Common myeloid progenitor, CD34-positive (primary cell): ENCODE data around the gene HIGD1B.
A peak's percentile ranks its signal among the peaks of the same experiment; 100 is the strongest.

Experiments used
- CTCF ChIA-PET: fragments of 350-600 bp; sonication (Branson Sonifier 250); formaldehyde crosslinking; loops from one replicate; lab custom pipeline; 2021; ENCODE audit warnings: antibody characterized with exemption; lab: Charles Lee
- POLR2A ChIA-PET: fragments of 350-600 bp; sonication (Branson Sonifier 250); formaldehyde crosslinking; loops from one replicate; lab custom pipeline; 2021; ENCODE audit warnings: antibody characterized with exemption; lab: Charles Lee
- DNase-seq, 3 donors: peaks; one replicate each; pipeline versions ENCODE4 v3.0.0 to v3.0.0-alpha.2; 2013
- H3K27ac ChIP-seq, 2 experiments: 1 replicate in 1 of 2; 2 replicates in 1 of 2; pipeline ENCODE4 v1.7.0; 2013; ENCODE audit warnings: inconsistent platforms in 2 of 2, low read length in 2 of 2, mild to moderate bottlenecking in 2 of 2, low read depth in 1 of 2, moderate library complexity in 1 of 2; ENCODE audit not compliant: severe bottlenecking in 2 of 2, insufficient read depth in 1 of 2, poor library complexity in 1 of 2
- H3K27me3 ChIP-seq, 5 experiments: replicated peaks in 2 of 5; 1 replicate in 3 of 5; 2 replicates in 2 of 5; pipeline versions ENCODE4 v1.6.1 to v1.7.0; 2013; ENCODE audit warnings: low read length in 4 of 5, mild to moderate bottlenecking in 2 of 5, moderate library complexity in 2 of 5, inconsistent platforms in 1 of 5; ENCODE audit not compliant: insufficient read depth in 5 of 5, control insufficient read depth in 4 of 5
- H3K36me3 ChIP-seq, 4 experiments: 1 replicate in 2 of 4; 2 replicates in 2 of 4; pipeline versions ENCODE4 v1.6.1 to v1.7.0; 2013; ENCODE audit warnings: low read length in 3 of 4, control low read depth in 1 of 4, mild to moderate bottlenecking in 1 of 4; ENCODE audit not compliant: control insufficient read depth in 4 of 4, insufficient read depth in 4 of 4
- H3K4me1 ChIP-seq, 4 experiments: 1 replicate in 3 of 4; 2 replicates in 1 of 4; pipeline versions ENCODE4 v1.6.1 to v1.7.1; 2013; ENCODE audit warnings: low read length in 3 of 4, mild to moderate bottlenecking in 3 of 4, control low read depth in 1 of 4, inconsistent platforms in 1 of 4, moderate library complexity in 1 of 4; ENCODE audit not compliant: control insufficient read depth in 4 of 4, insufficient read depth in 4 of 4; ENCODE audit errors: control extremely low read depth in 1 of 4
- H3K4me3 ChIP-seq, 7 experiments: 1 replicate in 4 of 7; 2 replicates in 3 of 7; pipeline versions ENCODE4 v1.5.1 to v1.7.0; 2013; ENCODE audit warnings: mild to moderate bottlenecking in 7 of 7, low read length in 6 of 7, moderate library complexity in 6 of 7, inconsistent platforms in 2 of 7, low read depth in 2 of 7, control low read depth in 1 of 7; ENCODE audit not compliant: insufficient read depth in 4 of 7, control insufficient read depth in 1 of 7; ENCODE audit errors: extremely low read depth in 1 of 7
- H3K9me3 ChIP-seq, 5 experiments: 1 replicate in 4 of 5; 2 replicates in 1 of 5; pipeline versions ENCODE4 v1.6.1 to v1.7.1; 2013; ENCODE audit warnings: low read length in 4 of 5, mild to moderate bottlenecking in 2 of 5, inconsistent platforms in 1 of 5, low read depth in 1 of 5, moderate library complexity in 1 of 5; ENCODE audit not compliant: control insufficient read depth in 4 of 5, insufficient read depth in 2 of 5; ENCODE audit errors: control extremely low read depth in 1 of 5
- WGBS: methylation state at CpG from one replicate; pipeline ENCODE4 v1.1.5; 2013; ENCODE audit not compliant: insufficient coverage; 5-methylcytosine and 5-hydroxymethylcytosine counted together

Gene HIGD1B

GRCh38 chr17:44898768-44899073 is 51.0 kb downstream of the HIGD1B start:
- POLR2A ChIA-PET: interaction anchor here (0.9 kb wide), 1 partner anchor 10 kb away, joined by 5 read pairs; no protein-coding TSS in a partner anchor
- DNase-seq: peak; percentile 52 to 81 (median 81)
- CTCF ChIA-PET: interaction anchor here (1.1 to 3.6 kb wide), 5 partner anchors 11 to 32 kb away, joined by 3 to 16 read pairs (median 9); no protein-coding TSS in a partner anchor
- Histone ChIP-seq H3K4me3 (peak overlapping the region; percentile 90 to 99 (median 92)), H3K9me3 (no peaks in the 10 kb centered on the region), H3K4me1 (peaks cover 12 to 33% (median 25%) of the 10 kb centered on the region in 4 experiments), H3K27ac (peak overlapping the region; percentile 99 to 100), H3K36me3 (peaks cover 3 to 20% (median 11%) of the 10 kb centered on the region in 4 experiments), H3K27me3 (no peaks in the 10 kb centered on the region)
- 0% methylated on average over 6 of the region's 7 CpGs for WGBS

GRCh38 chr17:44899074-44899782 is 51.5 kb downstream of the HIGD1B start, which contains the start of gene EFTUD2:
Gene EFTUD2, minus strand, starts transcription at chr17:44899445. Its CDS starts 4,924 bp downstream, at chr17:44894521.
- Histone ChIP-seq H3K36me3 (peaks cover 3 to 15% (median 9%) of the 10 kb centered on the region in 4 experiments), H3K27ac (peak within 1 kb of the TSS; percentile 99 to 100), H3K4me3 (peak within 1 kb of the TSS; percentile 90 to 99 (median 92)), H3K4me1 (peaks cover 12 to 33% (median 25%) of the 10 kb centered on the region in 4 experiments), H3K9me3 (no peaks in the 10 kb centered on the region), H3K27me3 (no peaks in the 10 kb centered on the region)
- ChIA-PET CTCF (interaction anchor here (0.7 to 3.6 kb wide), 7 partner anchors 11 to 200 kb away, joined by 3 to 16 read pairs (median 4); no protein-coding TSS in a partner anchor), POLR2A (interaction anchor here (0.9 kb wide), 1 partner anchor 11 kb away, joined by 5 read pairs; no protein-coding TSS in a partner anchor)
- 0% methylated on average over 49 of the region's 54 CpGs for WGBS
- DNase-seq: peak; percentile 92 to 95 (median 94)
